MCF 10A (cell line): ENCODE data around the gene ANAPC2. TPM values are rescaled to one million over a fixed set of nuclear protein-coding genes. Genes with fewer than 3 reads are reported as not detected.
A peak's percentile ranks its signal among the peaks of the same experiment; 100 is the strongest.

Experiments used
- BruUV-seq: library from RNA; stranded (reverse); fragments of 400-500 nt; replicated peaks from 2 replicates; lab custom pipeline; 2021; lab: Mats Ljungman, UMichigan
- CTCF ChIA-PET: fragments of 300-600 bp; sonication (Branson Sonifier 250); formaldehyde crosslinking; extraction: SDS; loops from one replicate; lab custom pipeline; 2021; ENCODE audit warnings: antibody characterized with exemption, inconsistent platforms; lab: Yijun Ruan, JAX
- POLR2A ChIA-PET: fragments of 300-600, 350-650 bp; sonication (Branson Sonifier 250); formaldehyde crosslinking; extraction: SDS; loops from one replicate; lab custom pipeline; 2020; ENCODE audit warnings: antibody characterized with exemption, inconsistent platforms; lab: Yijun Ruan, JAX
- DNase-seq: peaks from one replicate; pipeline ENCODE4 v3.0.0-alpha.2; 2018; ENCODE audit not compliant: unreplicated experiment
- H3K27ac Mint-ChIP-seq: one replicate; pipeline ENCODE4 v1.8.0; 2022; ENCODE audit warnings: mild to moderate bottlenecking, low read depth, mixed read lengths; ENCODE audit not compliant: unreplicated experiment
- H3K27me3 Mint-ChIP-seq: one replicate; pipeline ENCODE4 v1.8.0; 2022; ENCODE audit warnings: mixed read lengths; ENCODE audit not compliant: insufficient read depth, unreplicated experiment
- H3K36me3 Mint-ChIP-seq: one replicate; pipeline ENCODE4 v1.8.0; 2022; ENCODE audit warnings: mild to moderate bottlenecking, moderate library complexity, mixed read lengths; ENCODE audit not compliant: insufficient read depth, unreplicated experiment
- H3K4me1 Mint-ChIP-seq: one replicate; pipeline ENCODE4 v1.8.0; 2022; ENCODE audit warnings: mixed read lengths; ENCODE audit not compliant: insufficient read depth, unreplicated experiment
- H3K4me3 Mint-ChIP-seq: one replicate; pipeline ENCODE4 v1.8.0; 2022; ENCODE audit warnings: mild to moderate bottlenecking, moderate library complexity, mixed read lengths; ENCODE audit not compliant: unreplicated experiment
- H3K9me3 Mint-ChIP-seq: one replicate; pipeline ENCODE4 v1.8.0; 2022; ENCODE audit warnings: mixed read lengths; ENCODE audit not compliant: unreplicated experiment
- CTCF ChIP-seq: fragments of 200-600 bp; IDR thresholded peaks from one replicate; pipeline ENCODE4 v1.8.0; 2022; ENCODE audit warnings: antibody characterized with exemption, mild to moderate bottlenecking; ENCODE audit not compliant: unreplicated experiment
- intact Hi-C: fragments of 100-400 bp; cut with micrococcal nuclease; formaldehyde crosslinking; loops from 2 replicates; pipeline ENCODE4 v1.14.1; 2022
- total RNA-seq: library from RNA; stranded (reverse); gene quantifications from 2 replicates; pipeline ENCODE4 v1.2.3, GENCODE V29; 2022

ANAPC2 gene
- total RNA-seq, 1 experiment from 2014 or later: 42.1 TPM

- CTCF ChIA-PET: interaction anchor here (0.6 to 0.7 kb wide), 2 partner anchors 23 to 57 kb away, joined by 3 read pairs; partner anchors contain the start of gene RNF224
- H3K27me3 Mint-ChIP-seq: peaks cover 13% of the 10 kb centered on the region
Observed at GRCh38 chr9:137170486-137171148, 17.7 kb downstream of the ANAPC2 start.

GRCh38 chr9:137169896-137170358, 18.4 kb downstream of the ANAPC2 start, which contains the start of gene LRRC26:
Gene LRRC26 (minus strand): TSS chr9:137170051. CDS start chr9:137169943, 108 bp downstream.
- Mint-ChIP-seq H3K27ac (no peak within 1 kb of the TSS), H3K4me3 (peak within 1 kb of the TSS; percentile 53), H3K9me3 (no peaks in the 10 kb centered on the region), H3K4me1 (no peaks in the 10 kb centered on the region), H3K36me3 (no peaks in the 10 kb centered on the region), H3K27me3 (peaks cover 13% of the 10 kb centered on the region)
- DNase-seq: no peak
- BruUV-seq: no TSS peak
- no peak for TF ChIP-seq CTCF
- intact Hi-C loops: loop anchor here (10.0 kb wide), 1 partner anchor 55 kb away; the partner anchor contains the start of genes CYSRT1, RNF208 and RNF224
- ChIA-PET CTCF (no interaction called here), POLR2A (interaction anchor here (0.6 to 2.0 kb wide), 3 partner anchors 19 to 174 kb away, joined by 3 to 9 read pairs (median 7); partner anchors contain the start of gene SSNA1)

More at GRCh38 chr9:137170486-137171148, 17.7 kb downstream of the ANAPC2 start:
- Mint-ChIP-seq H3K9me3 (no peaks in the 10 kb centered on the region), H3K27ac (no peak overlapping the region), H3K36me3 (no peaks in the 10 kb centered on the region), H3K4me1 (no peaks in the 10 kb centered on the region), H3K4me3 (no peak overlapping the region)
- no peak for TF ChIP-seq CTCF
- intact Hi-C loops: loop anchor here (10.0 kb wide), 1 partner anchor 54 kb away; the partner anchor contains the start of genes CYSRT1, RNF208 and RNF224
- DNase-seq: no peak
- BruUV-seq: no TSS peak
- POLR2A ChIA-PET: interaction anchor here (0.7 to 2.0 kb wide), 3 partner anchors 18 to 41 kb away, joined by 3 to 9 read pairs (median 7); partner anchors contain the start of genes ANAPC2 and SSNA1

GRCh38 chr9:137168904-137169856, 19.2 kb downstream of the ANAPC2 start:
- Mint-ChIP-seq H3K4me1 (no peaks in the 10 kb centered on the region), H3K36me3 (no peaks in the 10 kb centered on the region), H3K27me3 (peaks cover 13% of the 10 kb centered on the region), H3K27ac (no peak overlapping the region), H3K4me3 (peak overlapping the region; percentile 53), H3K9me3 (no peaks in the 10 kb centered on the region)
- ChIA-PET POLR2A (interaction anchor here (0.6 to 2.0 kb wide), 4 partner anchors 20 to 173 kb away, joined by 3 to 9 read pairs (median 5); partner anchors contain the start of gene SSNA1), CTCF (no interaction called here)
- DNase-seq: peak; percentile 44
- intact Hi-C loops: no loop called here
- no peak for TF ChIP-seq CTCF
- BruUV-seq: no TSS peak
